AG10803 (cell line): Measurements from ENCODE around the gene ITSN1.

Experiments
- DNase-seq: peaks from one replicate; pipeline ENCODE4 v3.0.0; 2010; ENCODE audit warnings: low read depth
- H3K4me3 ChIP-seq: 2 replicates; pipeline ENCODE4 v1.5.1; 2011; ENCODE audit warnings: mild to moderate bottlenecking, low read length, control low read depth
- TF ChIP-seq, protein P1 (sequence below): conservative IDR thresholded peaks from 2 replicates; pipeline ENCODE4 v1.5.1; 2011; ENCODE audit warnings: mild to moderate bottlenecking, low read length, control low read depth, inconsistent platforms

The ITSN1 gene

GRCh38 chr21:33739701-33740100 lies 97.4 kb downstream of the ITSN1 start:
- TF ChIP-seq, protein P1, sequence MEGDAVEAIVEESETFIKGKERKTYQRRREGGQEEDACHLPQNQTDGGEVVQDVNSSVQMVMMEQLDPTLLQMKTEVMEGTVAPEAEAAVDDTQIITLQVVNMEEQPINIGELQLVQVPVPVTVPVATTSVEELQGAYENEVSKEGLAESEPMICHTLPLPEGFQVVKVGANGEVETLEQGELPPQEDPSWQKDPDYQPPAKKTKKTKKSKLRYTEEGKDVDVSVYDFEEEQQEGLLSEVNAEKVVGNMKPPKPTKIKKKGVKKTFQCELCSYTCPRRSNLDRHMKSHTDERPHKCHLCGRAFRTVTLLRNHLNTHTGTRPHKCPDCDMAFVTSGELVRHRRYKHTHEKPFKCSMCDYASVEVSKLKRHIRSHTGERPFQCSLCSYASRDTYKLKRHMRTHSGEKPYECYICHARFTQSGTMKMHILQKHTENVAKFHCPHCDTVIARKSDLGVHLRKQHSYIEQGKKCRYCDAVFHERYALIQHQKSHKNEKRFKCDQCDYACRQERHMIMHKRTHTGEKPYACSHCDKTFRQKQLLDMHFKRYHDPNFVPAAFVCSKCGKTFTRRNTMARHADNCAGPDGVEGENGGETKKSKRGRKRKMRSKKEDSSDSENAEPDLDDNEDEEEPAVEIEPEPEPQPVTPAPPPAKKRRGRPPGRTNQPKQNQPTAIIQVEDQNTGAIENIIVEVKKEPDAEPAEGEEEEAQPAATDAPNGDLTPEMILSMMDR = no peak
- no peak overlapping the region for H3K4me3 ChIP-seq
- DNase-seq = no peak

DNA sequence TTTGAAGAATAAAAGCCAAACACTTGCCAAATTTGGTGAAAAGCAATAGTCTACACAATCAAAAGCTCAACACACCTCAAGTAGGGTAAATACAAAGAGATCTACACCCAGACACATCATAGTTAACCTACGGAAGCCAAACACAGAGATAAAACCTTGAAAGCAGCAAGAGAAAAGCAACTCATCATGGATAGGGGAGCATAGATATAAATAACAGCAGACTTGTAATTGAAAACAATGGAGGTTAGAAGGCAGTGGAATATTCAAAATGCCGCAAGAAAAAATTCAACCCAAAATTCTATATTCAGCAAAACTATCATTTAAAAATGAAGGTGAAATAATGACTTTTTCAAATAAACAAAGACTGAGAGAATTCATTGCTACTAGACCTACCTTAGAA lies 105.1 kb downstream of the ITSN1 start:
- H3K4me3 ChIP-seq = no peak overlapping the region
- no peak for DNase-seq
- TF ChIP-seq, protein P1 = no peak

- no peak overlapping the region for H3K4me3 ChIP-seq
- TF ChIP-seq, protein P1 = no peak
- DNase-seq = no peak
These were observed 106.6 kb downstream of the ITSN1 start for GRCh38 chr21:33748903-33749302.

DNA sequence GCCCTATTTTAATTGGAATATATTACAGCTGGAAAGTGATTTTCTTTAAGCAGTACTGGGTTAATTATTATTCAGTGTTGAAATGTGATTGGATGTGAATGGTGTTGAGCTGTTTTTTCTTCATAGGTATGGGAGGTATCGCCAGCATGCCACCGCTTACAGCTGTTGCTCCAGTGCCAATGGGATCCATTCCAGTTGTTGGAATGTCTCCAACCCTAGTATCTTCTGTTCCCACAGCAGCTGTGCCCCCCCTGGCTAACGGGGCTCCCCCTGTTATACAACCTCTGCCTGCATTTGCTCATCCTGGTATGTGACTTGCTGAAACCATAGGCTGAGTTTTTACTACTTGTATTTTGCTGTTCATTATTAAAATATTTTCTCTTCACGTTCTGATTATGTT lies 107.7 kb downstream of the ITSN1 start:
- DNase-seq = no peak
- TF ChIP-seq, protein P1 = no peak
- no peak overlapping the region for H3K4me3 ChIP-seq

DNA sequence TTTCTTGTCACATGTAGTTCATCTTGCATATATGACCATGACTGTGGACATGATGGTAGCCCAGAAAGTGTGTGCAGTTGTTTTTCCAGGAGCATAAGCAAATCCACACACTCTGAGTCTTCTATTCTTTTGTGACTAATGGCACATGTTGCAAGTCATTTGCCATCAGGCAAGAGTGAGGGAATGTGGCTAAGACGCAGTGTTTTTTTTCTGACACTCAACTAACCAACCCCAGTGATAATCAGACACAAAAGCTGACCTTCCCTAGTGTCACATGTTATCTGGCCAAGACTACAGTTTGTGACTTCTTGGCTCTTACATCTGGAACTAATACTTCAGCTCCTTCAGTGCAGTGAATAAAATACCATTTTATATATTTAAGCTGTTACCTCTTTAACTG lies 108.8 kb downstream of the ITSN1 start:
- no peak overlapping the region for H3K4me3 ChIP-seq
- DNase-seq = peak; percentile 54
- TF ChIP-seq, protein P1 = no peak

DNA sequence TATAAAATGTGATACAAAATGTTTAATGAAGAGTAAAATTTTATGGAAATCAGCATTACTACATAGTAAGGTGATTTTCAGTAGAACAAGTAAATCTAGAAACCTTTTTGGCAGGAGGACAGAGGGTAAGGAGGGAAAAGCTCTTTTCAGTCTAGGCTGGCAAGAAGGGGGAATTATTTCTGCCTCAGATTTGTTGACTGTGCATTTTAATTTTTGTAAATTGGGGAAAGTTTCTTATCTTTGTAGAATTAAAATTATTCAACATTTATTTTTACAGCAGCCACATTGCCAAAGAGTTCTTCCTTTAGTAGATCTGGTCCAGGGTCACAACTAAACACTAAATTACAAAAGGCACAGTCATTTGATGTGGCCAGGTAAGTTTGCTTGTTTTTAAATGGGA lies 109.2 kb downstream of the ITSN1 start:
- TF ChIP-seq, protein P1 = no peak
- H3K4me3 ChIP-seq = no peak overlapping the region
- no peak for DNase-seq

DNA sequence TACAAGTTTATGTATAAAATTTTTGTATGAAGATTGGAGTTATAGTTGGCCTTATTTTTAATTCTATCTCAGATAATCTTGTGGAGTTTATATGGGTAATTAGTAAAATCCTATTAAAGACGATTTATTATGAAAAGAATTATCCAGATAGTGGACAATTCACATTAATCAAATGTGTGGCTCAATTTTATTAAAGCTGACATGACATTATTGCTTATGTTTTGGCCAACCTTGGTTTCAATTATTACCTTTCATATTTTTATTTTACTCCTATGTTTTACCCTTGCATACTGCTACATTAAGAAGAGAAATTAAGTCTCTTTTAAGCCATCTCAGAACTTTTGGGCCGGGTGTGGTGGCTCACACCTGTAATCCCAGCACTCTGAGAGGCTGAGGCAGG lies 110.0 kb downstream of the ITSN1 start:
- TF ChIP-seq, protein P1 = no peak
- H3K4me3 ChIP-seq = no peak overlapping the region
- no peak for DNase-seq
